GM20000 (cell line): Measurements from ENCODE around the gene TSPAN13.

Experiments used
- DNase-seq: peaks from one replicate; pipeline ENCODE4 v3.0.0; 2012; ENCODE audit warnings: low spot score
- CTCF ChIP-seq: IDR thresholded peaks from 2 replicates; pipeline ENCODE4 v1.5.1; 2012; ENCODE audit warnings: mild to moderate bottlenecking, control low read depth; ENCODE audit errors: extremely low read depth, missing control alignments

The TSPAN13 gene

DNA sequence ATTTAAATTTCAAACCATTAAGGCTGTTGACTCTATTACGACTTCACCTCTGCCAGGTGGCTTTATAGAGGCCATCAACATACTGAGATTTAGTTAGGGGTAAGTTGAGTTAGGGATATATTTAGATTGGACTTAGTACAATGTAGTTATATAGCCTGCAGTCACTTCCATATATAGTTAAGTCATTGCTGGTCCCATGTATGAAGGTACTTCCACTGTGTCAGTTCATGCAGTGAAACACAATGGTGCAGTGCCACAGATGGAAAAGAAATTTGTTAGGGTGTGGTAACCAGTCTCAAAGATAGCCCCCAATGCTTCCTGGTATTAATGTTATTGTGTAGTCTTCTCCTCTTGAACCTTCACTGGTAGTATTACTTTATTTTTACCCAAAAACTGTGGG is 12.6 kb upstream of the TSPAN13 start:
- no peak for DNase-seq
- TF ChIP-seq CTCF: no peak

DNA sequence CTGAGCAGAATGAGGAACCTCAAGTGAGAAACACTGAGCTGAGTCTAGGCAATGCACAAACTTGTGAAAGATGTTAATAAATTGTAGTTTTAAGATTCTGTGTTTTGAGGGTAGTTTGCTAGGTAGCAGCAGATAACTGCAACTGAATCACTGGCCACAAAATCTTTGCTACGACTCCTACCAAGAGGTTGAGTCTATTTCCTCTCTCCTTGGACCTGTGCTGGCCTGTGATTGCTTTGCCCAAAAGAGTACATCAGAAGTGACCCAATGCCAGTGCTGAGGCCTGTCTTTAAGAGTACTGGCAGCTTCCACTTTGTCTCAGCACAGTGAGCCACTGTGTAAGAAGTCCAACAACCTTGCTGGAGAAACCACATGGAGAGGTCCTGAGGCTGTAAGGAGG is 11.9 kb upstream of the TSPAN13 start:
- DNase-seq: no peak
- no peak for TF ChIP-seq CTCF

- DNase-seq: no peak
- TF ChIP-seq CTCF: no peak
These were observed 11.0 kb upstream of the TSPAN13 start for GRCh38 chr7:16742547-16742946.

DNA sequence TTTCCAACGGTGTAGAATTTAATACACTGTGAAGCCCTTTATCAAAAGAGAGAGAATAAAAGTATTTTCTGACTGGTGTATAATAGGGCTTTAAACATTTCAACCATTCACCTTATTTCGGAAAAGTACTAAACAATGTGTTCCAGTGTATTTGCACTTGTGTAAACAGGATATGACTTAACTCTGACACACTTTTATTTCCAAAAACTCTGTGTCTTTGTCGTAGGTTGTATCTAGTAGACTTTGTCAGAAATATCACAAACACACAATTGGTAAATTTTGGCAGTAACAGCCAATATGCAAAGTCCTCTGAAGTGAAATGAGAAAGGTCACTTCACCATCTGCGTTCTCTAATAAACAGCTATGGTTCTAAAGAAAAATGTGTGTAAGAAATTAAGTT is 10.3 kb upstream of the TSPAN13 start:
- no peak for DNase-seq

GRCh38 chr7:16744518-16745250 is 8.9 kb upstream of the TSPAN13 start:
- DNase-seq: no peak

More for the DNA sequence above, 10.3 kb upstream of the TSPAN13 start:
- no peak for TF ChIP-seq CTCF

GRCh38 chr7:16745645-16746044 is 7.9 kb upstream of the TSPAN13 start:
- no peak for DNase-seq
- TF ChIP-seq CTCF: no peak

More at GRCh38 chr7:16744518-16745250, 8.9 kb upstream of the TSPAN13 start:
- no peak for TF ChIP-seq CTCF

DNA sequence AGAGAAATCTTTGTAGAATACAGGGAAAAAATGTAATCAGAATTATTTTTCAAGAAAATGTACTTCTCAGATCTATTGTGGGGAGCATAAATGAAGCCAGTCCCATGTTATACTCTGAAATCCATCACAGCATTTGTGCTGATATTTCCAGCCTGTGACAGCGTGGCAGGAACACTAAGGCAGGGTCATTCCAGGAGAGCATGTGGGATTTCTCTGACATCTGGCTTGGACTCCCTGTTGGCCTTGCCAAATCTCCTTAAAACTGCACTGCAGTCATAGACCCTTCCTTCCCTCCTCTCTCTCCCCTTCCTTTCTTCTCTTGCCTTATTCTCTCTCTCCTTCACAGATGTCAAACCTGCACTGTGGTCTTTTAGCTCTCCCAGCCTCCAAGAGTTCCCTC is 6.5 kb upstream of the TSPAN13 start:
- DNase-seq: no peak
- TF ChIP-seq CTCF: no peak
